ENCODE data around the gene ZFYVE9. TPM values are rescaled to one million over a fixed set of nuclear protein-coding genes. Genes with fewer than 3 reads are reported as not detected.

The ZFYVE9 gene
- total and polyA plus RNA-seq, 2 of the 13 experiments (the other 11 are each of a cell fraction or from before 2014, with no cell fraction given), result 9.2 to 19.8 TPM

- TF ChIP-seq FOXO1 (CRISPR knock-in tag; IDR thresholded peaks at IDR 0.05) (no peak), ZNF550 (CRISPR knock-in tag; IDR thresholded peaks at IDR 0.05; ENCODE audit: borderline replicate concordance) (no peak), CENPT (CRISPR knock-in tag; IDR thresholded peaks at IDR 0.05; ENCODE audit: low read depth) (no peak), ZNF256 (CRISPR knock-in tag; conservative IDR thresholded peaks at IDR 0.05) (no peak), MED13 (CRISPR knock-in tag; IDR thresholded peaks at IDR 0.05) (no peak), HINFP (CRISPR knock-in tag; IDR thresholded peaks at IDR 0.05; ENCODE audit: low read depth) (no peak; the same call in 1 of the 2 replicates), ZMAT5 (CRISPR knock-in tag; IDR thresholded peaks at IDR 0.05; ENCODE audit: borderline replicate concordance, low read depth) (no peak), ZNF614 (CRISPR knock-in tag; IDR thresholded peaks at IDR 0.05; ENCODE audit: borderline replicate concordance) (no peak), ZNF207 (IDR thresholded peaks at IDR 0.05; ENCODE audit: borderline replicate concordance) (no peak), GRHL1 (CRISPR knock-in tag; conservative IDR thresholded peaks at IDR 0.05) (no peak), NPAS2 (CRISPR knock-in tag; IDR thresholded peaks at IDR 0.05; ENCODE audit: borderline replicate concordance) (no peak), TBX2 (CRISPR knock-in tag; IDR thresholded peaks at IDR 0.05; ENCODE audit: borderline replicate concordance) (peak; percentile 44), ZNF18 (CRISPR knock-in tag; IDR thresholded peaks at IDR 0.05; ENCODE audit: insufficient replicate concordance) (no peak), KLF6 (CRISPR knock-in tag; IDR thresholded peaks at IDR 0.05) (no peak), MAFG (CRISPR knock-in tag; IDR thresholded peaks at IDR 0.05) (no peak), ZNF17 (CRISPR knock-in tag; IDR thresholded peaks at IDR 0.05) (no peak), ZUFSP (CRISPR knock-in tag; IDR thresholded peaks at IDR 0.05; ENCODE audit: borderline replicate concordance) (no peak), ZNF773 (CRISPR knock-in tag; IDR thresholded peaks at IDR 0.05; ENCODE audit: borderline replicate concordance) (no peak), GATAD2A (CRISPR knock-in tag; IDR thresholded peaks at IDR 0.05) (no peak), HNRNPLL (IDR thresholded peaks at IDR 0.05; ENCODE audit: low read depth, low read length, poor library complexity, severe bottlenecking) (no peak), ZBTB7B (CRISPR knock-in tag; IDR thresholded peaks at IDR 0.05) (no peak; the same call in 1 of the 2 replicates), FOXP1 (IDR thresholded peaks at IDR 0.05) (no peak), FOXP1 (CRISPR knock-in tag; IDR thresholded peaks at IDR 0.05) (no peak), ZNF264 (CRISPR knock-in tag; IDR thresholded peaks at IDR 0.05) (no peak)
Measured at GRCh38 chr1:52142220-52143183, 613 bp downstream of the ZFYVE9 start (continued).

Measured in HepG2 (cell line).